Mesenchymal stem cell (in vitro differentiated cells and primary cell): Measurements from ENCODE around the gene PAEP.

Source experiments
- DNase-seq: peaks from one replicate; pipeline ENCODE4 v3.0.0-alpha.2; 2013
- H2AFZ ChIP-seq: one replicate; pipeline ENCODE4 v1.6.1; 2013; ENCODE audit warnings: low read depth, mild to moderate bottlenecking, control low read depth, inconsistent platforms, low read length, moderate library complexity
- H2AK5ac ChIP-seq: 2 replicates; pipeline ENCODE4 v1.6.1; 2013; ENCODE audit warnings: low read length, moderate library complexity, mild to moderate bottlenecking, inconsistent platforms; ENCODE audit not compliant: severe bottlenecking
- H2BK120ac ChIP-seq: one replicate; pipeline ENCODE4 v1.6.1; 2013; ENCODE audit warnings: low read depth, mild to moderate bottlenecking, inconsistent platforms, low read length, moderate library complexity
- H2BK12ac ChIP-seq, 2 experiments: one replicate each; pipeline ENCODE4 v1.6.1; 2013; ENCODE audit warnings: inconsistent platforms in 2 of 2, low read length in 2 of 2, mild to moderate bottlenecking in 2 of 2, moderate library complexity in 2 of 2, control low read depth in 1 of 2
- H2BK15ac ChIP-seq: one replicate; pipeline ENCODE4 v1.6.1; 2013; ENCODE audit warnings: mild to moderate bottlenecking, low read depth, inconsistent platforms; ENCODE audit not compliant: poor library complexity, severe bottlenecking
- H2BK5ac ChIP-seq: 2 replicates; pipeline ENCODE4 v1.6.1; 2013; ENCODE audit warnings: low read depth, mild to moderate bottlenecking, low read length, control low read depth, inconsistent platforms; ENCODE audit not compliant: poor library complexity, severe bottlenecking
- H3K14ac ChIP-seq, 2 experiments: one replicate each; pipeline ENCODE4 v1.6.1; 2013; ENCODE audit warnings: inconsistent platforms in 2 of 2, low read length in 2 of 2, control low read depth in 1 of 2, mild to moderate bottlenecking in 1 of 2, moderate library complexity in 1 of 2
- H3K18ac ChIP-seq, 2 experiments: one replicate each; pipeline ENCODE4 v1.6.1; 2013; ENCODE audit warnings: inconsistent platforms in 2 of 2, low read length in 2 of 2, control low read depth in 1 of 2, low read depth in 1 of 2, mild to moderate bottlenecking in 1 of 2
- H3K23ac ChIP-seq, 2 experiments: one replicate each; pipeline ENCODE4 v1.6.1; 2013; ENCODE audit warnings: inconsistent platforms in 2 of 2, low read length in 2 of 2, mild to moderate bottlenecking in 2 of 2, moderate library complexity in 2 of 2, control low read depth in 1 of 2
- H3K27ac ChIP-seq: 2 replicates; pipeline ENCODE4 v1.5.1; 2013; ENCODE audit warnings: mild to moderate bottlenecking, moderate library complexity, low read length, control low read depth, inconsistent platforms; ENCODE audit not compliant: poor library complexity, severe bottlenecking
- H3K27me3 ChIP-seq, 2 experiments: 2 replicates each; pipeline versions ENCODE4 v1.6.1 to v1.7.0; 2013; ENCODE audit warnings: low read length in 2 of 2, mild to moderate bottlenecking in 2 of 2, moderate library complexity in 2 of 2, control low read depth in 1 of 2, inconsistent platforms in 1 of 2; ENCODE audit not compliant: control insufficient read depth in 1 of 2, insufficient read depth in 1 of 2
- H3K36me3 ChIP-seq, 2 experiments: 2 replicates each; pipeline versions ENCODE4 v1.6.1 to v1.7.0; 2013; ENCODE audit warnings: low read length in 2 of 2, control low read depth in 1 of 2, inconsistent platforms in 1 of 2, low read depth in 1 of 2, mild to moderate bottlenecking in 1 of 2; ENCODE audit not compliant: insufficient read depth in 2 of 2, control insufficient read depth in 1 of 2
- H3K4ac ChIP-seq, 2 experiments: one replicate each; pipeline ENCODE4 v1.6.1; 2013; ENCODE audit warnings: inconsistent platforms in 2 of 2, low read length in 2 of 2, mild to moderate bottlenecking in 2 of 2, moderate library complexity in 2 of 2, control low read depth in 1 of 2, low read depth in 1 of 2
- H3K4me1 ChIP-seq: 2 replicates; pipeline ENCODE4 v1.6.1; 2013; ENCODE audit warnings: low read depth, low read length, control low read depth; ENCODE audit not compliant: control insufficient read depth, insufficient read depth
- H3K4me2 ChIP-seq: 2 replicates; pipeline ENCODE4 v1.6.1; 2013; ENCODE audit warnings: low read length, mild to moderate bottlenecking, inconsistent platforms; ENCODE audit not compliant: poor library complexity, severe bottlenecking
- H3K4me3 ChIP-seq, 2 experiments: 2 replicates each; pipeline versions ENCODE4 v1.5.1 to v1.7.0; 2013; ENCODE audit warnings: low read length in 2 of 2, mild to moderate bottlenecking in 2 of 2, control low read depth in 1 of 2, low read depth in 1 of 2; ENCODE audit not compliant: insufficient read depth in 1 of 2
- H3K79me1 ChIP-seq: replicated peaks from 2 replicates; pipeline ENCODE4 v1.6.1; 2013; ENCODE audit warnings: mild to moderate bottlenecking, control low read depth, low read length, inconsistent platforms; ENCODE audit not compliant: poor library complexity, severe bottlenecking
- H3K9ac ChIP-seq: 2 replicates; pipeline ENCODE4 v1.7.0; 2013; ENCODE audit warnings: mild to moderate bottlenecking, low read length, moderate library complexity
- H3K9me3 ChIP-seq: 2 replicates; pipeline ENCODE4 v1.7.0; 2013; ENCODE audit warnings: mild to moderate bottlenecking, low read length; ENCODE audit not compliant: control insufficient read depth
- H4K8ac ChIP-seq: one replicate; pipeline ENCODE4 v1.6.1; 2013; ENCODE audit warnings: inconsistent platforms, mild to moderate bottlenecking, low read length, moderate library complexity
- H4K91ac ChIP-seq: one replicate; pipeline ENCODE4 v1.6.1; 2013; ENCODE audit warnings: mild to moderate bottlenecking, low read length, inconsistent platforms
- WGBS: methylation state at CpG from one replicate; pipeline ENCODE4 v1.1.7; 2013; ENCODE audit warnings: mixed read lengths; 5-methylcytosine and 5-hydroxymethylcytosine counted together

The PAEP gene

DNA sequence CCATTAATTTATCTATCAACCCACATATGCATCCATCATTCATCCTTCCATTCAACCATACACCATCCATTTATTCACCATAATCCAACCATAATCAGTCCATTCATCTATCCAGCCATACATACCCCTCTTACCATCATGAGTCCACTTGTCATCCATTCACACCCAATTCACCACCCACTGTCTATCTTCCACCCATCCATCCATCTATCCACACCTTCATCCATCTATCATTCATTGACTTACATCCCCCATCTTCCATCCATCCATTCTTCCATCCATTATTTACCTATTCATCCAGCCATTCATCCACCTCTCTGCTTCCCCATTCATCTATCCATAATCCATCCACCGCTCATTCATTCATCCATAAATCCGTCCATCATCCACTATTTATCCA, 17.8 kb downstream of the PAEP start:
- no peak overlapping the region for H4K91ac ChIP-seq
- H3K4me1 ChIP-seq = no peaks in the 10 kb centered on the region
- H3K27ac ChIP-seq = no peak overlapping the region
- no peak overlapping the region for H2BK15ac ChIP-seq
- no peak overlapping the region for H2BK5ac ChIP-seq
- H4K8ac ChIP-seq = no peak overlapping the region
- no peak overlapping the region for H2BK120ac ChIP-seq
- no peaks in the 10 kb centered on the region for H3K79me1 ChIP-seq
- H3K4me2 ChIP-seq = no peak overlapping the region
- H2BK12ac ChIP-seq = no peak overlapping the region
- no peak overlapping the region for H3K18ac ChIP-seq
- H2AK5ac ChIP-seq = no peak overlapping the region
- no peaks in the 10 kb centered on the region for H3K27me3 ChIP-seq
- H3K9ac ChIP-seq = no peak overlapping the region
- H3K4me3 ChIP-seq = no peak overlapping the region
- no peak for DNase-seq
- H3K23ac ChIP-seq = no peak overlapping the region
- H3K14ac ChIP-seq = no peak overlapping the region
- H3K9me3 ChIP-seq = peaks cover 2% of the 10 kb centered on the region
- no peaks in the 10 kb centered on the region for H3K36me3 ChIP-seq
- 34% methylated on average over 2 of the region's 2 CpGs for WGBS
- no peak overlapping the region for H2AFZ ChIP-seq
- H3K4ac ChIP-seq = no peak overlapping the region

DNA sequence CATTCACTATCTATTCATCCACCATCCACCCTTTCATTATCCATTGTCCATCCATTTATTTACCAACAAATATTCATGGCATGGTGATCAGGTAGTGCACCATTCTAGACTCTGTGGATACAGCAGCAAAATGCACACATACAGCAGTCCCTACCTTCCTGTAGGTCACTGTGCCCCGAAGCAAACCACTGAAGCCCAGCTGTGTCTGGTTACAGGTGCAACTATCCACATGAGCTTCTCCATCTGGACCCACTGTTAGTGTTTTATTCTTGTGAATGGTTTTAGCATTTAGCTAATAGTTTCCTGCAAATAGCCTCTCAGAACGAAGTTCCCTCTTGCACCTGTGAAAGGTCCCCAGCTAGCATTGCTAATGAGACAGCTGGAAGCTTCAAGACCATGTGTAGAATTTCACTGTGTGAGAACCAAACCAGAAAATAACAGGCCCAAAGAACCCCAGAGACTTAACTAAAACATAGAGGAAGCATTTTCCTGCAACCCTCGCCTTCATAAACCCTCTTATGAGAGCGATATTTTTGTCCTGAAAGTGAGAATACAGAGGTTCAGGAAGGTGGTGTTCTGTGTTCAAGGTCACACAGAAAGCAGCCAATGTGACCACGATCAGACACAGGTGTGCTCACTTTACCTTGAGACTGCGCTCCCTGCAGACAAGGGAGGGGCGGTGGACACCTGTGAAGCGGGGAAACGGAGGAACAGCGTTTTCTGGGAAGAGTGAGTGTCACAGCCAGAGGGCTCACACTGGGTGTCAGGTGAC, 18.5 kb downstream of the PAEP start:
- 75% methylated on average over 10 of the region's 10 CpGs for WGBS
- H2BK12ac ChIP-seq = no peak overlapping the region

DNA sequence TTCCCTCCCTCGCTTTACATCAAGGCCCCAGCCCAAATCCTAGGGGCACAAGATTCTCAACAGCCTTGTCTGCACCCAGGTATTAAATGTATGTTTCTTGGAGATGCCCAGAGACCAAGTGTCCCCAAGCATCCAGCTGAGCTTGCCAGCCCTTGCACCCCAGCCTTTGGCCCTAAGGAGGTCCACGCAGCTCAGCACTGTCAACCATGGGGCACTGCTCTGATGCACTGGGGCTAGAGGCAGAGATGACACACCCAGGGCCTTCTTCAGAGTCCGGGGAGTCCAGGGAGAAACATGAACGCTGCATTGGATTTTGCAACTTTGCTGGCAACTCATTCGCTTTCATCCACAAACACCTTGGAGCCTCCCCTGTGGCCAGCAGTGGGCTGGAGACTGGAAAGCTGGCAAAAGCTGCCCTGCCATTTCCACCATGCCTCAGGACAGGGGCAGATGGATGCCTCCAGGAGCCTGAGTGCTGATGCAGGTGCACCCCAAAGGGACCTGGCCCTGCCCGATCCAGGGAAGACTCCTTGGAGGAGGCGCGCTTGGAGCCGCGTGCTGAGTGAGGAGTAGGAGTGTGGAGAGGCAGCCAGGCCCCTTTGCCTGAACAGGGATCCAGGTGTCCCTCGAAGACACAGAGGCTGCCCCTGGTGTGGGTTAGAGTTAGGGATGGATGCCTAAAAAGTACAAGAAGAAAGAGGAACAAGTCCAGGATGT, 19.3 kb downstream of the PAEP start:
- Histone ChIP-seq H3K4me1 (no peaks in the 10 kb centered on the region), H3K79me1 (no peaks in the 10 kb centered on the region), H3K4ac (no peak overlapping the region), H2BK5ac (no peak overlapping the region), H3K36me3 (no peaks in the 10 kb centered on the region), H3K18ac (no peak overlapping the region), H2BK15ac (no peak overlapping the region), H3K27ac (no peak overlapping the region), H3K9ac (no peak overlapping the region), H3K14ac (no peak overlapping the region), H2BK120ac (no peak overlapping the region), H3K9me3 (peaks cover 2% of the 10 kb centered on the region), H3K23ac (no peak overlapping the region), H2AK5ac (no peak overlapping the region), H2BK12ac (no peak overlapping the region), H3K27me3 (no peaks in the 10 kb centered on the region), H4K91ac (no peak overlapping the region), H4K8ac (no peak overlapping the region), H3K4me2 (no peak overlapping the region), H2AFZ (no peak overlapping the region), H3K4me3 (no peak overlapping the region)
- WGBS = 87% methylated on average over 11 of the region's 11 CpGs
- no peak for DNase-seq

More for the DNA sequence above, 18.5 kb downstream of the PAEP start:
- no peaks in the 10 kb centered on the region for H3K36me3 ChIP-seq
- no peak overlapping the region for H3K9ac ChIP-seq
- H3K27me3 ChIP-seq = no peaks in the 10 kb centered on the region
- no peak overlapping the region for H3K23ac ChIP-seq
- H3K18ac ChIP-seq = no peak overlapping the region
- H2AFZ ChIP-seq = no peak overlapping the region
- H3K9me3 ChIP-seq = peaks cover 2% of the 10 kb centered on the region
- no peak overlapping the region for H3K4me2 ChIP-seq
- H3K4me3 ChIP-seq = no peak overlapping the region
- H4K91ac ChIP-seq = no peak overlapping the region
- no peak overlapping the region for H3K14ac ChIP-seq
- no peak for DNase-seq
- no peak overlapping the region for H2BK120ac ChIP-seq
- H4K8ac ChIP-seq = no peak overlapping the region
- no peak overlapping the region for H2BK5ac ChIP-seq
- H3K4ac ChIP-seq = no peak overlapping the region
- no peak overlapping the region for H2AK5ac ChIP-seq
- no peak overlapping the region for H3K27ac ChIP-seq
- H3K79me1 ChIP-seq = no peaks in the 10 kb centered on the region
- no peak overlapping the region for H2BK15ac ChIP-seq
- no peaks in the 10 kb centered on the region for H3K4me1 ChIP-seq

DNA sequence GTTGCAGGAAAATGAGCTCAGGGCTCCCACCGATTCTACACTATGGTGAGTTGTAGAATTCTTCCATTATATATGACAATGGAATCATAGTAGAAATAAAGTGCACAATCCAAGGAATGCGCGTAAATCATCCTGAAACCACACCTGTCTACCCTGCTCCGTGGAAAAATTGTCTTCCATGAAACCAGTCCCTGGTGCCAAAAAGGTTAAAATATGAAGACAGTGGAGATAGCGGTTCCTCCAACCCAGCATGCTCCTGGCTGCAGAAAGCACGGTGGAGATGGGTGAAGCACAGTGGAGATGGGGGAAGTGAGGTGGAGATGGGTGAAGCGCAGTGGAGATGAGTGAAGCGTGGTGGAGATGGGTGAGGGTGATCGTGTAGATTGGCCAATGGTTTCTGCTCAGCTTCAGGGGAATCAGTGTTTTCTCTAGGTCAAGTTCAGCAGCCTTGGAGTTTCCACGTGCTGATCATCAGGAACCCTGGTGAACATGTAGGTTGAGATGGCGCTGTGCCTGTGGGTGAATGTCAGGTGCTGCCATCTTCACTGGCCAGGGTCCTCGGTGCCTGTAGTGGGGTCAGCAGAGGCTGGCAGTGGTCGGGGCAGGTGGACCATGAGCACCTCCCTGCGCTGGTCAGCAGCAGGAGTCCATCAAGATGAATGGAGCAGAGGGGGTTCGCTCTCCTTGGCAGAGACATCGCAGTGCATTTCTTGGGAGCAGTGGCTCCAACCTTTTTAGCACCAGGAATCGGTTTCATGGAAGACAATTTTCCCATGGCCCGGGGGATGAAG, 20.3 kb downstream of the PAEP start:
- Histone ChIP-seq H3K36me3 (no peaks in the 10 kb centered on the region), H3K4me2 (no peak overlapping the region), H3K14ac (no peak overlapping the region), H2AK5ac (no peak overlapping the region), H3K18ac (no peak overlapping the region), H3K27ac (no peak overlapping the region), H2BK15ac (no peak overlapping the region), H2BK120ac (no peak overlapping the region), H3K4me3 (no peak overlapping the region), H3K27me3 (peaks cover 0 to 8% of the 10 kb centered on the region in 2 experiments), H2AFZ (no peak overlapping the region), H3K79me1 (no peaks in the 10 kb centered on the region), H2BK12ac (no peak overlapping the region), H3K9ac (no peak overlapping the region), H3K9me3 (peaks cover 2% of the 10 kb centered on the region), H3K23ac (no peak overlapping the region), H2BK5ac (no peak overlapping the region), H4K91ac (no peak overlapping the region), H4K8ac (no peak overlapping the region), H3K4ac (no peak overlapping the region), H3K4me1 (no peaks in the 10 kb centered on the region)
- DNase-seq = no peak
- WGBS = 88% methylated on average over 15 of the region's 18 CpGs
